Kidney (tissue), 14 donors: ENCODE data around the gene CDK3. TPM values are rescaled to one million over a fixed set of nuclear protein-coding genes. Genes with fewer than 3 reads are reported as not detected.

ENCODE experiments used
- DNase-seq, 5 donors: peaks; one replicate each; pipeline ENCODE4 v3.0.0-alpha.2; 2013 to 2020
- FAIRE-seq: peaks from 2 replicates; lab custom pipeline; 2012; peaks lifted over from hg19 to GRCh38; lab: Jason Lieb, UNC
- H3K27ac ChIP-seq, 2 donors: one replicate each; pipeline ENCODE4 v1.7.0; 2013; ENCODE audit warnings: low read depth in 2 of 2, low read length in 2 of 2, inconsistent platforms in 1 of 2
- H3K27me3 ChIP-seq: one replicate; pipeline ENCODE4 v1.7.1; 2013; ENCODE audit warnings: low read length, inconsistent platforms; ENCODE audit not compliant: control insufficient read depth, insufficient read depth
- H3K36me3 ChIP-seq, 3 donors: one replicate each; pipeline versions ENCODE4 v1.7.0 to v1.7.1; 2013; ENCODE audit warnings: low read length in 3 of 3, control low read depth in 1 of 3, inconsistent platforms in 1 of 3; ENCODE audit not compliant: insufficient read depth in 3 of 3, control insufficient read depth in 2 of 3
- H3K4me1 ChIP-seq, 3 donors: one replicate each; pipeline versions ENCODE4 v1.7.0 to v1.7.1; 2013; ENCODE audit warnings: low read length in 3 of 3, inconsistent platforms in 1 of 3, low read depth in 1 of 3; ENCODE audit not compliant: control insufficient read depth in 2 of 3, insufficient read depth in 2 of 3
- H3K4me3 ChIP-seq, 3 donors: one replicate each; pipeline versions ENCODE4 v1.7.0 to v1.8.1; 2013; ENCODE audit warnings: low read length in 3 of 3, control low read depth in 1 of 3, inconsistent platforms in 1 of 3
- H3K9ac ChIP-seq, 3 donors: one replicate each; pipeline versions ENCODE4 v1.7.0 to v1.7.1; 2013; ENCODE audit warnings: low read length in 3 of 3, control low read depth in 1 of 3, inconsistent platforms in 1 of 3
- H3K9me3 ChIP-seq, 3 donors: one replicate each; pipeline versions ENCODE4 v1.7.0 to v1.7.1; 2013; ENCODE audit warnings: low read length in 3 of 3, control low read depth in 1 of 3, inconsistent platforms in 1 of 3; ENCODE audit not compliant: control insufficient read depth in 2 of 3, insufficient read depth in 1 of 3
- CTCF ChIP-seq: IDR thresholded peaks from 3 replicates; pipeline ENCODE4 v1.5.1; 2012; ENCODE audit warnings: mild to moderate bottlenecking, moderate library complexity, borderline replicate concordance; ENCODE audit not compliant: insufficient read depth; ENCODE audit errors: extremely low read depth
- intact Hi-C: fragments of 100-400 bp; cut with DNase I; formaldehyde crosslinking; loops from one replicate; pipeline ENCODE4 v1.11.1; 2022
- polyA plus RNA-seq: library from polyadenylated mRNA; stranded (reverse); fragments of 350-450 nt; fragmentation: Illumina TruSeq; extraction: RNeasy Lipid Tissue Mini Kit (QIAGEN cat#74804); gene quantifications from one replicate; pipeline ENCODE4 v1.2.3, GENCODE V29; 2014; ENCODE audit warnings: low read depth, low replicate concordance; ENCODE audit not compliant: insufficient read depth
- total RNA-seq: library from RNA; stranded (reverse); fragmentation: NEBNext Ultra II Directional; extraction: Animal tissue kit (Norgen Biotek cat#: 25700); gene quantifications from one replicate; pipeline ENCODE4 v1.2.1, GENCODE V29; 2021
- donor health status: control.
- donor health status: control.
- donor health status: control.
- donor health status: control.
- donor health status: control.
- donor health status: DM: yes; HTN: yes; CAD: no.
- donor health status: Normal renal cell carcinoma (clear cell type).

The CDK3 gene
- total and polyA plus RNA-seq, 2 donors from 2014 or later: 7.1 to 7.4 TPM

DNA sequence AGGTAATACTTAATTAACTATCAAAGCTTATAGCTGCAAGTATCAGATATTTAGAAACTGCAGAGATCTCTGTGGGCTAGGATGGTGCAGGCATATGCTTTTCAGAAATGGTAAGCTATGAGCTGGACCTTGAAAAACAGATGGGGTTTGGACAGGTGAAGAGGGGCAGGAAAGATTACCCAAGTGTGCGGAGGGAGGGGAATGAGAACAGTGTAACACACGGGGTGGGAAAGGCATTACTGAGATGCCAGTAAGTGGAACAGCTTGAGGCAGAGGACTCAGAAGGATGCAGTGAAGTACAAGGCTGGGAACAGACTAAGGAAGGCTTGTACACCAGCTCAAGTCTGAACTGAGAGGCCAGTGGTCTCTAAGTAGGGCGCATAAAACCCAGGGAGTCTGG is 48.6 kb downstream of the CDK3 start:
- H3K4me3 ChIP-seq: no peak overlapping the region
- FAIRE-seq (no peak), DNase-seq (no peak)
- peaks cover 13 to 52% (median 38%) of the 10 kb centered on the region in 3 donors for H3K36me3 ChIP-seq
- H3K9me3 ChIP-seq: no peaks in the 10 kb centered on the region
- TF ChIP-seq CTCF: no peak
- no peaks in the 10 kb centered on the region for H3K27me3 ChIP-seq
- no peak overlapping the region for H3K9ac ChIP-seq
- intact Hi-C loops: no loop called here
- H3K27ac ChIP-seq: no peak overlapping the region
- peaks cover 0 to 4% (median 2%) of the 10 kb centered on the region in 3 donors for H3K4me1 ChIP-seq

GRCh38 chr17:76049836-76050537 is 49.3 kb downstream of the CDK3 start:
- Histone ChIP-seq H3K36me3 (peaks cover 12 to 45% (median 32%) of the 10 kb centered on the region in 3 donors), H3K4me1 (peaks cover 0 to 4% (median 2%) of the 10 kb centered on the region in 3 donors), H3K27ac (no peak overlapping the region), H3K9ac (no peak overlapping the region), H3K9me3 (no peaks in the 10 kb centered on the region), H3K4me3 (no peak overlapping the region), H3K27me3 (no peaks in the 10 kb centered on the region)
- TF ChIP-seq CTCF: no peak
- FAIRE-seq (no peak), DNase-seq (peak in 1 of 5 donors; percentile 64)
- intact Hi-C loops: no loop called here

GRCh38 chr17:76050538-76051467 is 50.1 kb downstream of the CDK3 start:
- H3K27ac ChIP-seq: peak overlapping the region in 1 of 2 donors; percentile 37
- FAIRE-seq: no peak
- H3K27me3 ChIP-seq: no peaks in the 10 kb centered on the region
- peaks cover 11 to 37% (median 26%) of the 10 kb centered on the region in 3 donors for H3K36me3 ChIP-seq
- no peak overlapping the region for H3K4me3 ChIP-seq
- peak in 2 of 5 donors; percentile 20 to 46 for DNase-seq
- no peaks in the 10 kb centered on the region for H3K9me3 ChIP-seq
- TF ChIP-seq CTCF: no peak
- intact Hi-C loops: no loop called here
- H3K4me1 ChIP-seq: peaks cover 0 to 4% (median 2%) of the 10 kb centered on the region in 3 donors
- no peak overlapping the region for H3K9ac ChIP-seq
